HG03571 (cell line): Measurements from ENCODE around the gene DCK.

ENCODE experiments used
- ATAC-seq: cut with Tn5 transposase; IDR thresholded peaks from one replicate; pipeline ENCODE4 v1.9.1; 2021; ENCODE audit not compliant: unreplicated experiment

Gene DCK

DNA sequence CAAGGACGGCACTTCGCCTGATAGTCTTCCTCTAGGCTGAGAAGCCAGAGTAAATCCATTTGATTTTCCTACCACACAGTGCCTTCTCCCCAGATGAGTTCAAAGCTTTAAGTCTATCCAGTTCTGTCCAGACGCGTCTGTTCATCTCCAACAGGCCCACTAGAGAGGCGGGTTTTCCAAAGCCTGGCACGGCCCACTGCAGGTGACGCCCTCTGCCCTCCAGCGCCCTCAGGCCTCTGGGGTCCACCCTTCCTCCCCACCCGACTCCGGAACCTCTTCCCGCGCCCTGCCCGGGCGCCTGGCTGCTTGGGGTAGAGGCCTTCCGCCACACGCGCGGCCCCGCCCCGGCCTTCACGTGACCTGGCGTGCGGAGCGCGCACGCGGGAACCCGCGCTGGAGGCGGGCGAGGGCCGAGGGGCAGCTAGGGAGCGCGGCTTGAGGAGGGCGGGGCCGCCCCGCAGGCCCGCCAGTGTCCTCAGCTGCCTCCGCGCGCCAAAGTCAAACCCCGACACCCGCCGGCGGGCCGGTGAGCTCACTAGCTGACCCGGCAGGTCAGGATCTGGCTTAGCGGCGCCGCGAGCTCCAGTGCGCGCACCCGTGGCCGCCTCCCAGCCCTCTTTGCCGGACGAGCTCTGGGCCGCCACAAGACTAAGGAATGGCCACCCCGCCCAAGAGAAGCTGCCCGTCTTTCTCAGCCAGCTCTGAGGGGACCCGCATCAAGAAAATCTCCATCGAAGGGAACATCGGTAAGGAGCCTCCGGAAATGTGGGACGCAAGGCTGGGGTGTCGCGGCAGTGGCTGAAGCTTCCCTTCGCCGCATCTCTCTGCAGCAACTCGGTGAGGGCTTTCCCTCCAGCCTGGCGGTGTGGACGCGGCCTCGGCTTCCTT, at the start of gene DCK:
Gene DCK (plus strand): TSS at position 469 of the 888 bp plus-strand sequence. CDS start 187 bp downstream, at position 656.
- peak; percentile 78 for ATAC-seq

DNA sequence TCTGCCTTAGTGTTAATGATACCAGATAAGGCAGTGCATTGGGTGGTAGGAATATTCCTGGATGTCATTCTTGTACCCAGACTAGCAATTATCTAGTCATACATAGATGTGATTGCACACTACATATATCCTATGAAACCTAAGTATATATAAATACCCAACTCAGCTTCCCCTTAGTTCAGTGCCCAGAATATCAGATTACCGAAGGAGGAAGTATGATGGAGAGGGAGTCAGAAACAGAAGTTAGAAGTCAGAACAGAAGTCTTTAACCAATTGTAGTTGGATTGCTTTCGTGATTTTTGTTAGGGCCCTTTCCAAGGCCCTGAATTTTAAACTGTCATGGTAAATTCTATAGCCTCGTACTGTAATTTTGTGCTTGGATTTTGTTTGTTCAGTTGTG, 48.4 kb upstream of the DCK start:
- peak; percentile 45 for ATAC-seq

DNA sequence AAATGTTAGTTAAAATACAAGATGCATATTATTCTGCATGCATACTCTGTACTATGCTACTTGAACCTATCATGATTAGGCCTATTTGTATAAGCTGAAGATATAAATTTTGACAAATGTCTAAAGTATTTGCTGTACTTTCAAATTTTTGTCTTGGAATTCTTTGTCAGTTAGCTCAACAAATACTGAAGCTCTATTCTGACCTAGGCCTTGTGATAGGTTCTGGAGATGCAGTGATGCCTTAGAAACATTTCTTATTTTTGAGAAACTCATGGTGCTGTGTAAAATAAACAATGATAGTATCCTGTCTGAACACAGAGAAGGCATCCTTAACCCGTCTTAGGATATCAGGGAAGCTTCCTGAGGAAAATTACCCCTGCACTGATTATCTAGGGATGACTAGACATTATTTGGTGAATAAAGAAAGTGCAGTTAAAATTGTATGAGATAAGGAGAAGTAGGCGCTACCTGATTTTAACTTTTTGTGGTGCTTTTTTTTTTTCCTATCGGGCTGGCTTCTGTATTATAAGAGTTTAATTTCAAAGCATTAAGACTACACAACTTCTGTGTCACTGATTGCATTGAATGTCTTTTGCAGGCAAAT, 47.9 kb upstream of the DCK start:
- ATAC-seq, result no peak

DNA sequence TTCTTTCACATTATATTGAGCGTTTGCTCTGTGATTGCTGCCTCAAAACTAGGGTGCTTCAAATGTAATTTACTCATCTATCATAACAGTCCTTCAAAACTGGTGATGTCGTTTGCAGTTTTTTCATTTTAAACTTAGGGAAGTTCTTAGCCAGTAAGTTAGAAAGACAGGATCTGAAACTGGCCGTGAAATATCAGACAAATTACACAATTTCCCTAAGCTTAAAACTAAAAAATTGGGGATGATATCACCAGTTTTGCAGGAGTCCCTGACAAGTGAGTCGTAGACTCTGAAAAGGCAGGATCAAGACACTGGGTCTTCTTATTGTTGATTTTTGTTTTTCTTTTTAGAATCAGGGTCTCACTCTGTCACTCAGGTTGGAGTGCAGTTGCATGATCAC, 46.5 kb upstream of the DCK start:
- ATAC-seq, result no peak

DNA sequence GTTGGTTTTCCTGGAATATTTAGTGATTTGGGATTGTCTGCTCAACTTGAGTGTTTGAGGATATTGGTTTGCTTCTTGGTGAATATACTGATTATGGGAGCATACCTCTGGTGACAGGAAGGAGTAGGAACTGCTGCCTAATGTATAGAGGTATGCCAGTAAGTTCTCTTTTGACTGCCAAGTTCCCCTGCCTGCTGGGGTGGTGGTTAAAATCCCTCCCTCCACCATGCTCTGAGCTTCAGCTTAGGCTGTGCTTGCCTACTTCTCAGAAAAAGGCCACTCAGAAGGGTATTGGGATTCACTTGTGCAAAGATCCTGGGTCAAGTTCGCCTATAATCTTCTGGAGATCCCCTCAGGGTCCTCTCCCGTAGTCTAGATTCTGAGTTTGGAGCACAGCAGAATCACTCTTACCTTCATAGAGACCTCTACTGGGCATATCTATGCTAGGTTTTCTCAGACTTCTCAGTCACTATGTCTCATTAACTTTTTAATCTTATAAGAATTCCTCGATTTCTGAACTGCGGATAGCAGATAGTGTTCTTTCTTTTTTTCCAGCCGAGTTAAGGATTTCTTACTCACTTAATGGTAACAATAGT, 44.7 kb upstream of the DCK start:
- ATAC-seq, result no peak

DNA sequence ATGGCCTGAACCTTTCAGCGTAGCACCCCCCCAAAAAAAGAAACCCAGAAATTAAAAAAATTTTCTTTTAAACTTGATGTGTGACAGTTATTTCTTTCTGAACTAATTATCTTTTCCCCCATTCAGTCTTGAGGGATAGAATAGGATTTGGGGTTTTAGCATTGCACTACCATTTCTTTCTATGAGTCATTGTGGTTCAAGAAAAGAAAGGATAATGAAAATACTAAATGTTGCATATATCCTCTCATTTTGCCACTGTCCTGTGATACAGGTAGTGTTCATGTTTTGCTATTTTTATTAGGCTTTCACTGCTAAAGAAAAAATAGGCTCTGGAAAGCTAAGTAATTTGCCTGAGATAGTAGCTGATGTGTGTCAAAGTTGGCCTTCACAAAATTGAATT, 39.4 kb upstream of the DCK start:
- no peak for ATAC-seq

DNA sequence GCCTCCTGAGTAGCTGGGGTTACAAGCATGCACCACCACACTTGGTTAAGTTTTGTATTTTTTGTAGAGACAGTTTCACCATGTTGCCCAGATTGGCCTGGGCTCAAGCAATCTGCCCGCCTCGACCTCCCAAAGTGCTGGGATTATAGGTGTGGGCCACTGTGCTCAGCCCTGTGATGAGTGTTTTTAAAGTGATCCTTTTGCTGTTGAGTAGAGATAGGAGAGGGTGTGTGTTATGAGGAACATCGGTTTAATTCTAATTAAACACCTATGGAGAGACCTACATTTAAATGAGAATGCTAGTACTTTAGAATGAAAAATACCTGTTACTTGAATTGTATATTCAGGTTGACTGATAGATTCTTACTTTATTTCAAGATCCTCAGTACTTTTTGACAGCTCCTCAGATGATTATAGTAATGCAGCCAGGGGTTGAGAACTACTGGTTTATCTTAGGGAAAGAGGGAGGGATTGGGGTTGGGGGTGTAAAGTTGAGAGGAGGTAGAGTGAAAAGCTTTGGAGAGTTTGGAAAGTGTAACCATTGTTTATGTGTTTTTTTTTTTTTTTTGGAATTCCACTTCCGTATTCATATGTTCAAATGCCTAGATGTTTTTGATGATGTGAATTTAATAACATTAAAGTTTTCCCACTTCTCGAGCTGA, 36.8 kb upstream of the DCK start:
- ATAC-seq, result no peak

DNA sequence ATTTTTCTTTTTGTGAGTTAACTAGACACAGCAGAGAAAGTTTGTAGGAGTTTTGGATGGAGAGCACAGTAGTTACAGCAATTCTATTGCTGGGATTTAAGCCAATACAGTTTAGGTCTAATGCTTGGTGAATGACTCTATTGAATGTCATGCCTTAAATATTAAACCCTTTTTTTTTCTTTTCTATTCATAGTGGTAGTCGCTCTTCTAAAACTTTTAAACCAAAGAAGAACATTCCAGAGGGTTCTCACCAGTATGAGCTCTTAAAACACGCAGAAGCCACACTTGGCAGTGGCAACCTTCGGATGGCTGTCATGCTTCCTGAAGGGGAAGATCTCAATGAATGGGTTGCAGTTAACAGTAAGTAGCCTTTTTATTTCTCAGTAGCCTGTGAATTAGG, 34.8 kb upstream of the DCK start:
- no peak for ATAC-seq

DNA sequence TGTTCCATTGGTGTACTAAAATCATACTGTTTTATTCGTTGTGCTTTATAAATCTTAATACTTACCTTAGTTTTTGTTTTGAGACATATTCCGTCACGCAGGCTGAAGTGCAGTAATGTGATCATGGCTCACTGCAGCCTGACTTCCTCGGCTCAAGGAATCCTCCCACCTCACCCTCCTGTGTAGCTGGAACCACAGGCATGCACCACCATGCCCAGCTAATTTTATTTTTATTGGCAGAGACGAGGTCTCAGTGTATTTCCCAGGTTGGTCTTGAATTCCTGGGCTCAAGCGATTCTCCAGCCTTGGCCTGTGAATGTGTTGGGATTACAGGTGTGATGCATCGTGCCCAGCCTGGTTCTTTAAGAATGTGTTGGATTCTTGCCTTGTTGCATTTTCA, 24.4 kb upstream of the DCK start:
- ATAC-seq, result no peak

DNA sequence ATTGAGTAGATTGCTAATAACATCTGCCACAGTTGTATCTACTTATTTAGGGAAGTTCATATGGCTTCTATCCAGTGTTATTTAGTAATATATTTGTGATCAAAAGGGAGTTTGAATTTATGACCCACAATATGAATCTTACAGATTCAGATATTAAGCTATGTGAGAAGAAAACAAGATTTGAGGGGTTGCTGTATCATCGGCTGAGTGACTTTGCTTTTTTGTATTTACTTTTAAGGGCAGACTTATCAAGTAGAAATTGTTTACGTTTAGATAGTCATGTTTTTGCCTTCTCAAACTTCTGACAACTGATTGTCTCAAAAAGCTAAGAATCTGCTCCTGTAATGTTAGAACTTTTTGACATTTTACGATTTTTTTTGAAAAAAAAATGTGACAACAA, 17.2 kb upstream of the DCK start:
- no peak for ATAC-seq

DNA sequence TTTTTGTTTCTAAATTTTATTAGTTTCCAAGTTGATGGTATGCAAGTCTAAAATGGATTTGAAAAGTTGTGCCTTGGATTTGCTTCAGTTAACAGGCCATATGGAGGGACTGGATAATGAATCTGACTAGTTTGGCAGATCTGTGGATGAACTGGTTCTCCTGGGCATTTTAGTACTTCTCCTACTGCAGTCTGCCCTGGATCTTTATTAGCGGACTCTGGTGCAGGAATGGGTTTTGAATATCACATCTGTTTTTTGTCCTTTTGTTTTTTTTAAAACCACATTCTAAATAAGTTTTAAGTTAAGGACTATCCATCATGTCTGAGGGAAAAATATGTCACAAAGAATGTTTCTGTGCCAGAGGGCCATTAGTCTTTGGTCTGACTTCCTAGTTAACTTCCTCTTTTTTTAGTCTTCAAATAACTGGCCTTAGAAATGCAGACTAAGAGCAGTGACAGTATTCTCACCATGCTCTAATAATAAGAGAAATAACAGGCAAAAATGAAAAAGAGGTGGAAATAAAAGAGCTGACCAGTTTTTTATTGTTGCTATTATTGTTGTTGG, 13.9 kb upstream of the DCK start:
- peak; percentile 58 for ATAC-seq

DNA sequence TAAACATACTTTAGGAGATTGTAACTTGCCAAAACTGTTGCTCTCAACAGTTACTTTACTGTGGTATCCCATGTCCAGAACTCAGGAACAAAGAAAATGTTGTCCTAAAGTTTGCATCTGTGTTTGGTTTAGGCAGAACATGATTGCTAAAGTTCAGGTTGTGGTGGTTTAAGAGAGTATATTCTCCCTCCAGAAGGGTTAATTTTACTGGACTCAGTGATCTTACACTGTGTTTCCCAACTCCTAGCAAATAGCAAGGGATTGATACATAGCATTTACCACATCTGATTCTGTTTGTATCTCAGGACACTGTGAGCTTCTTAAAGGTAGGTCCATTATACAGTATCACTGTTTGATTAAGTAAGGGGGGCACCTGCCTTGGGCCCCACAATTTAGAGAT, 13.3 kb upstream of the DCK start:
- ATAC-seq, result peak; percentile 7

DNA sequence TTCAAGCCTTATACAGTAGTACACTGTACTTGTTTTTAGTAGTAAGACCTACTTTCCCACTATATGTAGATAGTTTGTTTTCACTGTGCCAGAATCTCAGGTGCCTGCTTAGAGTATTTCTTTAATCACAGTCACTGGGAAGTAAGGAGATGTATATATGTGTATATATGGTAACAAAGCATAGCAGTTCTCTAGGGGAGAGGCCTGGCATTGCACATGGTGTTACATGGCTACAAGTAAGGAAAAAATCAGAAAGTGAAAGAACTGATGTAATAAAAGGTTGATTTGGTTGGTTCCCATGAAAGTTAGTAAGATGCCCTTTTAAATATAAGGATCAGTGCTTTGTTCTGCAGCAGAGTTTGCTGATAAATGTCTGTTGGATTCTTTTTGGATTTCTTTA, 9.3 kb upstream of the DCK start:
- ATAC-seq, result no peak

DNA sequence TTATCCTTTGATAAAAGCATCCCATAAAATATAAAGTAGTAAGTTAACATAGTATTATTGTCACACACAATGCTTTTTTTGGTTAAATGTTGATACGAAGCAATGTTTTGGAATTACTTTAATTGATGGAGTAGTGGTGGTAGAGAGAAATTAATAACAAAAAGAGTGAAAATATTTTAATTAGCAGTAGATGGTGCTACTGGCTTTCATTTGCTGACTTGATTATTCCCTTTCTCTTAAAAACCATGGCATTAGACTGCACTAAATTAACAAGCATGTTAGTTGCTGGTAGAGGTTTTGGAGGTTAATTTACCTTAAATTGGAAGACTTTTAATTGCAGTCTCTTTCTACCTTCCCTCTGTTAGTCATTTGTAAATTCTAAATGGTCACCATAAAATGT, 8.9 kb upstream of the DCK start:
- no peak for ATAC-seq

DNA sequence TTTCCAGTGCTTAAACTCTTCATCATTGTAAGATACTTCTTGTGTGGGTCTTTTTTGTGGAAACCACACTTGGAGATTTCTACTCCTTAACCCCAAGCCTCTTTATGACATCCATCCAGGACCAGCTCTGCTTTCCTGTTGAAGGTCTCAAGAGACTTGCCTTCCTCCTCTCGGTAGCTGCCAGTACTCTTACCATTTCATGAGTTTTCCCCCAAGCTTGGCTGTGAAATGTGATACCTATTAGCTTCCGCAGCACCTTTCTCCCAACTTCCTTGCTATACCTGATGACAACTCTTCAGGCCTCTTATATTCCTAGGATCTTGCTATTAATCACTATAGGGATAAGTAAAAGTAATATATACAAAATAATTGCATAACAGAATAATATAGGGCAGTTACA, 1.9 kb upstream of the DCK start:
- ATAC-seq, result no peak

DNA sequence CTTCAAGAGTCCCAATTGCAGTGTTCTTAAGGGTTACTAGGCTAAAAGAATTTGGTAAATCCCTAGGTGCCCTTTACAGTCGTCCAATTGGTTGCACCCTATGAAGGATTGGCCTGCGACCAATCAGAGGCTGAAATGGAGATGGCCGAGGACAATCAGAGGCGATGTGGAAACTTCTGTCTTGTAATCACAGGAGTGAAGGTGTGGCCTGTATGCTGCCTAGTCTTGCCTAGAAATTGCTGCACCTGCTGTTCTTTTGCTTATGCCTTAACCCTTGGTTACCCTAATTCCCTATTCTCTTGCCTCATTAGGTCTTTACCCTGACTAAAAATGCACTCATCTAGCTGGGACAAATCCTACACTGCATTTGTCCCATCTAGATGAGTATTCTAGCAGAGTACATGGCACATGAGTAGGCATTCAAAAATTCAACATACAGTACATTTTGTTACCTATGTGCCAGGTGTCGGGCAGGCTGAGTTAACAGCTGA, 1.0 kb upstream of the DCK start:
- no peak for ATAC-seq

DNA sequence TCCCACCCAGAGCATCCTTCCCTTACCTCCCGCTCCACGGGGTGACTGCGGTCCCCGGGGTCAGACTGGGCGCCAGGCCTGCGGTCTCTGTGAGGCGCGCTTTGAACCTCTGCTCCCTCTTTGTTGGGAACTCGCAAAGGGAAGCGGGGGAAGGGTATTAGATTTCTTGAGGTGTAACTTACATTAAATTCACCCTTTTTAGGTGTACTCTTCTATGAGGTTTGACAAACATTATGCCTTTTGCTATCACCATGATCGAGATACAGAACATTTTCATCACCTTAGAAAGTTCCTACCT, 569 bp downstream of the DCK start:
- no peak for ATAC-seq

DNA sequence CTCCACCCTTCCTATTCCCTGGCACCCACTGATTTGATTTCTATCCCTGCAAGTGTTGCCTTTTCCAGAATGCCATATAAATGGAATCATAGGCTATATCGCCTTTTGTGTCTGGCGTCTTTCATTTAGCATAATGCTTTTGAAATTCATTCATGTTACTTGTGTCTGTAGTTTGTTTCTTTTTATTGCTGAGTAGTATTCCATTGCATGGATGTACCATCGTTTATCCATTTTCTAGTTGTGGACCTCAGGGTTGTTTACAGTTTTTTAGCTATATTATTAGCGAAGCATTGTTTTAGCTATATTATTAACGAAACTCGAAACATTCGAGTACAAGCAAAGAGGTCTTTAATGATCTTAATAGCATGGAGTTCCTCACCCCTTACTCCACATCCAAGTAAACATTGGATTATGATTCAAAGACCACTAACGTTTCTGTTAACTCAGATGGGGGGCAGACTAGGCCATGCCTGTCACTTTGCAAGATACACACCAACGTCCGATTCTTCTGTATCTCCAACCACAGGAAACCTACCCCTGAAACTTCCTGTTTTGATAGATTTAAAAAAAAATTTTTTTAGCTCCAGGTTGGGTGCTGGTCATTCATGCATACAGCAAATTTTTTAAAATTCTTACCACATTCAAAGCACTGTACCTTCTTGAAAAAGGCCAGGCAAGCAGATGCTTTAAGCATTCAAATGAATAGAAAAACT, 1.1 kb downstream of the DCK start:
- peak; percentile 36 for ATAC-seq

DNA sequence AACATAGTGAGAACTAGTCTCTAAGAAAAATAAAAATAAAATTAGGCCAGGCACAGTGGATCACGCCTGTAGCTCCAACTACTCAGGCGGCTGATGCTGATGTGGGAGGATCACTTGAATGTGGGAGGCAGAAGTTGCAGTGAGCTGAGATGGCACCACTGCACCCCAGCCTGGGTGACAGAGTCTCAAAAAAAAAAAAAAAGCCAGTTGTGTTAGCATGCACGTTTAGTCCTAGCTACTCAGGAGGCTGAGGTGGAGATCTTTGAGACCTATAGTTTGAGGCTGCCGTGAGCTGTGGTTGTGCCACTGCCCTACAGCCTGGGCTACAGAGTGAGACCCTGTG, 2.5 kb downstream of the DCK start:
- ATAC-seq, result no peak

DNA sequence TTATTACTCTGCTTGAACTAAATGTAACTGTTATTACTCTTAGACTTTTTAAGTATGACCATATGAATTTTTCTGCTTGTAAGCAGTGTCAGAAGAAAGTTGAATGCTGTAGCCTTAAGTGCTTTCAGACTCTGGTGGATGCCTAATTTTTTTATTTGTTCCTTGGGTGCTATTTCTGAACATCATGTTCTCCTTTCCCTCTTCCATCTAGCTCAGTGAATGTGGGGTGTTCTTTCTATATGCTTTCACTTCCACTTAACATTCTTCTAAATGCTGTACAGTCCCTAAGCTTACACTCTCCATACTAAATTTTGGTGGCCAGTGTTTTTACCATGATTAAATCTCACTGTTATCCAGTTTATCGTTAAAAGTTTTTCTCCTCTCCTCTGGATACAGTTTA, 3.6 kb downstream of the DCK start:
- no peak for ATAC-seq

DNA sequence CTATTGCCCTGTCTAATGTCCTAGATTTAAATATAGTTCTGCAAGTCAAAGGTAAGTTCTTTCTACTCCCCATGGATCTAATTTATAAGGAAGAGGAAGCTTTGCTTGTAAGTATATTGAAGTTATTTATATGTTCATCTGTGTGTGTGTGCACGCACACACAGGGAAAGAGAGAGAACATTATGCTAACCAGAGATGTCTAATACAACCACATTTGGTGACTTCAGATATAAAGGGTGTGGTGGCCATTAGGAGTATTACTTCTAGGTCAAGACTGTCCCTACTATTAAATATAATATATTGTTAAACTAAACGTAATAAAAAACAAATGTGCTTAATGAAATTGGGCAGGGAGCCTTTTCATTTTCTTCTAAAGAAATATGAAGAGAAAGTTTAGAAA, 4.1 kb downstream of the DCK start:
- no peak for ATAC-seq
